B cell (primary cell): ENCODE results near the gene ARHGEF4. TPM values are rescaled to one million over a fixed set of nuclear protein-coding genes. Genes with fewer than 3 reads are reported as not detected.

Experiments
- ATAC-seq: fragments of 200-7000 bp; cut with Tn5 transposase; one replicate; pipeline ENCODE4 v1.10.0; 2021; ENCODE audit warnings: low read depth, mild to moderate bottlenecking, moderate number of reproducible peaks, moderate library complexity
- CTCF ChIA-PET: fragments of 350-600 bp; sonication (Branson Sonifier 250); formaldehyde crosslinking; loops from one replicate; lab custom pipeline; 2021; ENCODE audit warnings: antibody characterized with exemption, inconsistent platforms; lab: Charles Lee
- POLR2A ChIA-PET: fragments of 350-600 bp; sonication (Branson Sonifier 250); formaldehyde crosslinking; loops from one replicate; lab custom pipeline; 2021; ENCODE audit warnings: antibody characterized with exemption; lab: Charles Lee
- DNase-seq: peaks from one replicate; pipeline ENCODE4 v3.0.0; 2013
- H2AFZ ChIP-seq: 2 replicates; pipeline ENCODE4 v1.6.1; 2012; ENCODE audit warnings: mild to moderate bottlenecking, low read depth, low read length; ENCODE audit not compliant: insufficient read depth, poor library complexity, severe bottlenecking
- H3K27ac ChIP-seq, 2 donors: 1 replicate in 1 of 2; 2 replicates in 1 of 2; pipeline ENCODE4 v1.5.1; 2012 to 2013; ENCODE audit warnings: low read length in 2 of 2, mild to moderate bottlenecking in 2 of 2, moderate library complexity in 1 of 2
- H3K27me3 ChIP-seq, 4 experiments: fragments of 200-600 bp in 1 of 4; sonication (generic) in 1 of 4; replicated peaks in 1 of 4; 1 replicate in 2 of 4; 2 replicates in 2 of 4; pipeline versions ENCODE4 v1.6.1 to v1.7.0; 2013 to 2016; ENCODE audit warnings: low read length in 3 of 4, mild to moderate bottlenecking in 2 of 4, mixed read lengths in 1 of 4, moderate library complexity in 1 of 4; ENCODE audit not compliant: insufficient read depth in 4 of 4, control insufficient read depth in 3 of 4; ENCODE audit errors: control extremely low read depth in 1 of 4
- H3K36me3 ChIP-seq, 2 experiments: replicated peaks in 1 of 2; 1 replicate in 1 of 2; 2 replicates in 1 of 2; pipeline versions ENCODE4 v1.6.1 to v1.7.1; 2013; ENCODE audit warnings: low read length in 1 of 2; ENCODE audit not compliant: insufficient read depth in 2 of 2, control insufficient read depth in 1 of 2; ENCODE audit errors: control extremely low read depth in 1 of 2, extremely low read depth in 1 of 2
- H3K4me1 ChIP-seq, 2 donors: fragments of 200-600 bp in 1 of 2; sonication (generic) in 1 of 2; 1 replicate in 1 of 2; 2 replicates in 1 of 2; pipeline versions ENCODE4 v1.5.1 to v1.6.1; 2013 to 2017; ENCODE audit warnings: low read length in 2 of 2; ENCODE audit not compliant: control insufficient read depth in 2 of 2, insufficient read depth in 2 of 2
- H3K4me2 ChIP-seq: replicated peaks from 2 replicates; pipeline ENCODE3; 2012; ENCODE audit warnings: mild to moderate bottlenecking, low read depth, low read length; ENCODE audit not compliant: poor library complexity, severe bottlenecking
- H3K4me3 ChIP-seq, 5 experiments: fragments of 200-600 bp in 1 of 5; sonication (generic) in 1 of 5; 1 replicate in 3 of 5; 2 replicates in 2 of 5; pipeline versions ENCODE4 v1.5.1 to v1.7.0; 2011 to 2016; ENCODE audit warnings: low read length in 4 of 5, mild to moderate bottlenecking in 4 of 5, low read depth in 2 of 5, control low read depth in 1 of 5, moderate library complexity in 1 of 5; ENCODE audit not compliant: insufficient read depth in 1 of 5; ENCODE audit errors: control extremely low read depth in 1 of 5, extremely low read depth in 1 of 5
- H3K79me2 ChIP-seq: fragments of 200-600 bp; sonication (generic); one replicate; pipeline ENCODE4 v1.6.0; 2016; ENCODE audit warnings: low read length; ENCODE audit not compliant: control insufficient read depth, insufficient read depth
- H3K9ac ChIP-seq: fragments of 200-600 bp; sonication (generic); 2 replicates; pipeline ENCODE4 v1.6.1; 2017; ENCODE audit warnings: mild to moderate bottlenecking, low read length, moderate library complexity
- H3K9me3 ChIP-seq, 3 donors: one replicate each; pipeline versions ENCODE4 v1.6.1 to v1.7.1; 2013; ENCODE audit warnings: low read length in 2 of 3; ENCODE audit not compliant: control insufficient read depth in 2 of 3, insufficient read depth in 1 of 3; ENCODE audit errors: control extremely low read depth in 1 of 3
- H4K20me1 ChIP-seq: 2 replicates; pipeline ENCODE4 v1.6.0; 2012; ENCODE audit warnings: mild to moderate bottlenecking, low read length; ENCODE audit not compliant: insufficient read depth, control insufficient read depth, poor library complexity, severe bottlenecking
- H3K27ac Mint-ChIP-seq: one replicate; pipeline ENCODE4 v1.8.0; 2021; ENCODE audit warnings: mixed read lengths
- H3K27me3 Mint-ChIP-seq: one replicate; pipeline ENCODE4 v1.8.0; 2021; ENCODE audit warnings: mixed read lengths
- H3K4me1 Mint-ChIP-seq: one replicate; pipeline ENCODE4 v1.8.0; 2021; ENCODE audit warnings: mixed read lengths
- H3K4me3 Mint-ChIP-seq: one replicate; pipeline ENCODE4 v1.8.0; 2021; ENCODE audit warnings: mixed read lengths
- H3K9me3 Mint-ChIP-seq: one replicate; pipeline ENCODE4 v1.8.0; 2022; ENCODE audit warnings: mixed read lengths; ENCODE audit not compliant: insufficient read depth
- CTCF ChIP-seq: fragments of 200-600 bp; IDR thresholded peaks from one replicate; pipeline ENCODE4 v1.8.0; 2022; ENCODE audit warnings: antibody characterized with exemption, mild to moderate bottlenecking
- EZH2 ChIP-seq: IDR thresholded peaks from 2 replicates; pipeline ENCODE4 v1.6.1; 2012; ENCODE audit warnings: borderline replicate concordance, low read depth, mild to moderate bottlenecking, moderate library complexity, low read length; ENCODE audit not compliant: insufficient read depth, poor library complexity, severe bottlenecking
- WGBS: methylation state at CpG from one replicate; pipeline ENCODE4 v1.1.5; 2013; ENCODE audit warnings: missing lambda C conversion rate; ENCODE audit not compliant: insufficient coverage; 5-methylcytosine and 5-hydroxymethylcytosine counted together
- intact Hi-C: fragments of 100-400 bp; cut with micrococcal nuclease; formaldehyde crosslinking; loops from one replicate; pipeline ENCODE4 v1.10.0; 2022
- polyA plus RNA-seq: library from polyadenylated mRNA; depleted of rRNA; stranded (reverse); fragments of >200 nt; gene quantifications from 2 replicates; pipeline ENCODE4 v1.2.3, GENCODE V29; 2012
- total RNA-seq, 2 donors: library from RNA; stranded (reverse); fragments of 120-200 nt in 1 of 2; gene quantifications; 1 replicate in 1 of 2; 2 replicates in 1 of 2; pipeline versions ENCODE4 v1.2.3 to v1.2.4, GENCODE V29; 2013 to 2022

Gene ARHGEF4
- total and polyA plus RNA-seq, 2 donors (not counting 1 experiment from before 2014, with no cell fraction given) = 2.1 TPM; not detected in 1

- peaks cover 6% of the 10 kb centered on the region for H3K9me3 Mint-ChIP-seq
- POLR2A ChIA-PET = no interaction called here
- no peaks in the 10 kb centered on the region for H3K4me1 ChIP-seq
These were observed 191.1 kb downstream of the ARHGEF4 start for GRCh38 chr2:131027566-131028528.

More at GRCh38 chr2:131027566-131028528, 191.1 kb downstream of the ARHGEF4 start:
- 88% methylated on average over 11 of the region's 12 CpGs for WGBS
- Histone ChIP-seq H3K27ac (no peak overlapping the region), H2AFZ (no peak overlapping the region), H3K4me2 (no peak overlapping the region), H3K4me3 (no peak overlapping the region), H4K20me1 (no peaks in the 10 kb centered on the region), H3K9me3 (peaks cover 0 to 9% (median 0%) of the 10 kb centered on the region in 3 donors), H3K79me2 (no peaks in the 10 kb centered on the region), H3K9ac (no peak overlapping the region), H3K36me3 (no peaks in the 10 kb centered on the region), H3K27me3 (peaks cover 0 to 2% (median 0%) of the 10 kb centered on the region in 4 experiments)
- intact Hi-C loops = no loop called here
- Mint-ChIP-seq H3K4me1 (no peaks in the 10 kb centered on the region), H3K27me3 (peaks cover 17% of the 10 kb centered on the region), H3K4me3 (no peak overlapping the region), H3K27ac (no peak overlapping the region)
- no peak for ATAC-seq
- DNase-seq = no peak
- no peak for TF ChIP-seq CTCF
- TF ChIP-seq EZH2 = no peak
- CTCF ChIA-PET = no interaction called here
